OCI-LY3 (cell line): ENCODE data around the gene MICA.

Source experiments
- CTCF ChIP-seq: fragments of 200-600, 300-600 bp; sonication (generic); IDR thresholded peaks from 2 replicates; pipeline ENCODE4 v1.5.1; 2014; ENCODE audit warnings: antibody characterized with exemption, low read length, low read depth
- EZH2phosphoT487 ChIP-seq: fragments of 200-600 bp; shearing (Covaris generic); IDR thresholded peaks from 2 replicates; pipeline ENCODE4 v1.6.1; 2018; ENCODE audit warnings: antibody characterized with exemption, mixed run types, low read depth

- TF ChIP-seq CTCF = no peak
- no peak for TF ChIP-seq EZH2phosphoT487
Observed at GRCh38 chr6:31446481-31446880, 43.1 kb downstream of the MICA start.
